Ectodermal cell (in vitro differentiated cells): ENCODE results near the gene TRIM44.
"Not testable (repeated sequence)": the region's sequence is repeated elsewhere in the genome, so short reads cannot be mapped to it uniquely, and the experiment has no call there.

Experiments
- H3K27ac ChIP-seq: 2 replicates; pipeline ENCODE4 v1.7.0; 2013; ENCODE audit warnings: mild to moderate bottlenecking, low read depth, low read length; ENCODE audit not compliant: insufficient read depth, poor library complexity, severe bottlenecking
- H3K27me3 ChIP-seq: 2 replicates; pipeline ENCODE4 v1.7.0; 2013; ENCODE audit warnings: mild to moderate bottlenecking, low read length; ENCODE audit not compliant: insufficient read depth, control insufficient read depth, poor library complexity, severe bottlenecking
- H3K36me3 ChIP-seq: one replicate; pipeline ENCODE4 v1.7.0; 2013; ENCODE audit warnings: low read length; ENCODE audit not compliant: control insufficient read depth, insufficient read depth
- H3K4me1 ChIP-seq: one replicate; pipeline ENCODE4 v1.7.0; 2013; ENCODE audit warnings: low read length; ENCODE audit not compliant: control insufficient read depth, insufficient read depth
- H3K4me3 ChIP-seq: 2 replicates; pipeline ENCODE4 v1.7.0; 2013; ENCODE audit warnings: low read depth, low read length, control low read depth; ENCODE audit not compliant: insufficient read depth
- H3K9me3 ChIP-seq: 2 replicates; pipeline ENCODE4 v1.7.0; 2013; ENCODE audit warnings: mild to moderate bottlenecking, low read length, moderate library complexity; ENCODE audit not compliant: control insufficient read depth
- WGBS, 2 experiments: methylation state at CpG; one replicate each; pipeline ENCODE4 v1.1.7; 2013; ENCODE audit warnings: missing lambda C conversion rate in 2 of 2; 5-methylcytosine and 5-hydroxymethylcytosine counted together

TRIM44 gene

DNA sequence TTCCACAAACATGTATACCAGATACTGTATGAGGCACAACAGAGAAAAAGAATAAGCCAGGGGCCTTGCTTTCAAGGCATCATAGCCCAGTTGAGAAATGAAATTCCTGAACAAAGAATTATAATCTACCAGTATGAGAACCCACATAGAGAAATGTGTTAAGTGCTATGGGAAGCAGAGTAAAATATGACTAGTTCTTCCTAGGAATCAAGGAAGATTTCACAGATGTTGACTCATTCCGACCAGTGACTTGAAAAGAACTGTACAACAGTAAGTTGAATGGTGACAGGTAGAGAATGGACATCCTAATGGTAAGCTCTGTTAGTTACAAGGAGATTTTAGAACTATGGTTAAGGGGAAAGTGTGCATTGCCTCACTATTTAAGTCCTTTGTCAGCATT, 102.6 kb downstream of the TRIM44 start:
- no peaks in the 10 kb centered on the region for H3K36me3 ChIP-seq
- 87 to 93% methylated on average over 1 of the region's 1 CpG for WGBS, 2 experiments
- no peak overlapping the region for H3K27ac ChIP-seq
- no peaks in the 10 kb centered on the region for H3K4me1 ChIP-seq
- no peak overlapping the region for H3K4me3 ChIP-seq
- H3K9me3 ChIP-seq = no peaks in the 10 kb centered on the region
- no peaks in the 10 kb centered on the region for H3K27me3 ChIP-seq

GRCh38 chr11:35766651-35767050, 104.1 kb downstream of the TRIM44 start:
- Histone ChIP-seq H3K4me3 (no peak overlapping the region), H3K27ac (no peak overlapping the region), H3K9me3 (no peaks in the 10 kb centered on the region), H3K36me3 (no peaks in the 10 kb centered on the region), H3K27me3 (no peaks in the 10 kb centered on the region), H3K4me1 (no peaks in the 10 kb centered on the region)
- WGBS, 2 experiments = 96 to 98% methylated on average over 4 of the region's 4 CpGs

DNA sequence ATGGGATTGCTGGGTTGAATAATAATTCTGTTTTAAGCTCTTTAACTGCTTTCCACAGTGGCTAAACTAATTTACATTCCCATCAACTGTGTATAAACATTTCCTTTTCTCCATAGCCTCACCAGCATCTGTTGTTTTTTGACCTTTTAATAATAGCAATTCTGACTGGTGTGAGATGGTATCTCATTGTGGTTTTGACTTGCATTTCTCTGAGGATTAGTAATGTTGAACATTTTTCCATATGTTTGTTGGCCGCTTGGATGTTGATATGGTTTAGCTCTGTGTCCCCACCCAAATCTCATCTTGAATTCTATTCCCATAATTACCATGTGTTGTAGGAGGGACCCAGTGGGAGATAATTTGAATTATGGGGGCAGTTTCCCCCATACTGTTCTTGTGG, 107.8 kb downstream of the TRIM44 start:
- not testable (repeated sequence) for H3K9me3 ChIP-seq, H3K27me3 ChIP-seq, H3K4me1 ChIP-seq, H3K4me3 ChIP-seq, H3K27ac ChIP-seq, H3K36me3 ChIP-seq
- 100% methylated on average over 1 of the region's 1 CpG; no CpG with 5 or more reads in 1 of the 2 experiments for WGBS, 2 experiments

DNA sequence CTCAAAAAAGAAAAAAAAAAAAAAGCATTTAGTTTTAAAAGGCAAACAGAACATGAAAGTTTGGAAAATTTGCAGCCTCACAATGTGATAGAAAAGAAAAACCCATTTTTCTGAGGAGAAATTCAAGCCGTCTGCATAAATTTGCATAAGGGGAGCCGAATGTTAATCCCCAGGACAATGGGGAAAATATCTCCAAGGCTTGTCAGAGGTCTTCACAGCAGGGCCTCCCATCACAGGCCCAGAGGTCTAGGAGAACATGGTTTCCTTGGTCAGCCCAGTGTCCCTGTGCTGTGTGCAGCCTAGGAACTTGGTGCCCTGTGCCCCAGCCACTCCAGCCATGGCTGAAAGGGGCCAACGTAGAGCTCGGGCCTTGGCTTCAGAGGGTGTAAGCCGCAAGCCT, 109.1 kb downstream of the TRIM44 start:
- Histone ChIP-seq H3K27me3 (no peaks in the 10 kb centered on the region), H3K36me3 (no peaks in the 10 kb centered on the region), H3K4me3 (no peak overlapping the region), H3K4me1 (no peaks in the 10 kb centered on the region), H3K27ac (no peak overlapping the region), H3K9me3 (no peaks in the 10 kb centered on the region)
- WGBS, 2 experiments = 90 to 93% methylated on average over 5 of the region's 5 CpGs

DNA sequence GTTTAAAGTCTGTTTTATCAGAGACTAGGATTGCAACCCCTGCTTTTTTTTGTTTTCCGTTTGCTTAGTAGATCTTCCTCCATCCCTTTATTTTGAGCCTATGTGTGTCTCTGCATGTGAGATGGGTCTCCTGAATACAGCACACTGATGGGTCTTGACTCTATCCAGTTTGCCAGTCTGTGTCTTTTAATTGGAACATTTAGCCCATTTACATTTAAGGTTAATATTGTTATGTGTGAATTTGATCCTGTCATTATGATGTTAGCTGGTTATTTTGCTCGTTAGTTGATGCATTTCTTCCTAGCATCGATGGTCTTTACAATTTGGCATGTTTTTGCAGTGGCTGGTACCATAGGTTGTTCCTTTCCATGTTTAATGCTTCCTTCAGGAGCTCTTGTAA, 114.7 kb downstream of the TRIM44 start:
- H3K4me3 ChIP-seq, H3K9me3 ChIP-seq, H3K27ac ChIP-seq, H3K27me3 ChIP-seq, H3K4me1 ChIP-seq, H3K36me3 ChIP-seq: not testable (repeated sequence)
- 98% methylated on average over 2 of the region's 3 CpGs for WGBS, 2 experiments

GRCh38 chr11:35778943-35779342, 116.4 kb downstream of the TRIM44 start:
- not testable (repeated sequence) for H3K27me3 ChIP-seq, H3K36me3 ChIP-seq, H3K4me3 ChIP-seq, H3K4me1 ChIP-seq, H3K9me3 ChIP-seq, H3K27ac ChIP-seq
- WGBS, 2 experiments = 90 to 92% methylated on average over 8 of the region's 8 CpGs

DNA sequence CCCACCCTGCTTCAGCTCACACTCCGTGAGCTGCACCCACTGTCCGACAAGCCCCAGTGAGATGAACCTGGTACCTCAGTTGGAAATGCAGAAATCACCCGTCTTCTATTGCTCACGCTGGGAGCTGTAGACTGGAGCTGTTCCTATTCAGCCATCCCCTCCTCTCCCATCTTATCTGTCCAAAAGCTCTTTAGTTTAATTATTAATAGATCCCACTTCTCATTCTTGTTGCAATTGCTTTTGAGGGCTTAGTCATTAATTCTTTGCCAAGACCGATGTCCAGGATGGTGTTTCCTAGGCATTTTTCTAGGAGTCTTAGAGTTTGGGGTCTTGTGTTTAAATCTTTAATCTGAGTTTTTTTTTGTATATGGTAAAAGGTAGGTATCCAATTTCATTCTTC, 116.8 kb downstream of the TRIM44 start:
- Histone ChIP-seq H3K36me3 (no peaks in the 10 kb centered on the region), H3K4me1 (no peaks in the 10 kb centered on the region), H3K27ac (no peak overlapping the region), H3K9me3 (no peaks in the 10 kb centered on the region), H3K27me3 (no peaks in the 10 kb centered on the region), H3K4me3 (no peak overlapping the region)
- WGBS, 2 experiments = 95 to 96% methylated on average over 5 of the region's 5 CpGs

GRCh38 chr11:35780951-35781860, 118.6 kb downstream of the TRIM44 start:
- Histone ChIP-seq H3K27me3 (no peaks in the 10 kb centered on the region), H3K36me3 (no peaks in the 10 kb centered on the region), H3K27ac (no peak overlapping the region), H3K4me3 (no peak overlapping the region), H3K9me3 (no peaks in the 10 kb centered on the region), H3K4me1 (peaks cover 3% of the 10 kb centered on the region)
- WGBS, 2 experiments = 85 to 88% methylated on average over 7 of the region's 7 CpGs

DNA sequence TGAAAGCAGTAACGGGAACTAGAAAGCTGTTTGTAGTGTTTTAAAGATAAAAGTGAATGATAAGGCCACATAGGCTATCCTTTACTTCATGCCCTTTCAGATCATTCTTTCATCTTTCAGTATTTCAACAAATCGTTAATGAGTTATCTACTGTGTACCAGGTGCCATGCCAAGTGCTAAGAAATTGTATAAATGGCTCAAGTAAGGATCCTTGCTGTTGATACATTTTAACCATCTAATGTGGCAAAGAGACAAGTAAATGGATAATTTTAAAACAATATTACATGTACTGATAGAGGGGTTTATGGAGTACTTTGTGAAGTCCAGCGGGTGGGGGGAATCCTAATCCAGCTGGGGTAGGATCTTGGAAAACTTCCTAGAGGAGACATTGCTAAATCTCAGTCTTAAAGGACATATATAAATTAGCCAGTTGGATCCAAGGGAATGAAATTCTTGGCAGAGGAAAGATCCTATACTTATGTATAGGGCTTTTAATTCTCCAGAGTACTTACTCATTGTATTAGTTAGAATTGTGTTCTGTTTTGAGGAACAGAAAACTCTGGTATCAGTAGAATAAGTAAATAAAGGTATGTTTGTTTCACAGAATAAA, 119.4 kb downstream of the TRIM44 start:
- no peaks in the 10 kb centered on the region for H3K36me3 ChIP-seq
- no peaks in the 10 kb centered on the region for H3K9me3 ChIP-seq
- no peak overlapping the region for H3K4me3 ChIP-seq
- no peak overlapping the region for H3K27ac ChIP-seq
- H3K27me3 ChIP-seq = no peaks in the 10 kb centered on the region
- WGBS, 2 experiments = 97 to 100% methylated on average over 2 to 3 of the region's 3 CpGs
- H3K4me1 ChIP-seq = peaks cover 7% of the 10 kb centered on the region

DNA sequence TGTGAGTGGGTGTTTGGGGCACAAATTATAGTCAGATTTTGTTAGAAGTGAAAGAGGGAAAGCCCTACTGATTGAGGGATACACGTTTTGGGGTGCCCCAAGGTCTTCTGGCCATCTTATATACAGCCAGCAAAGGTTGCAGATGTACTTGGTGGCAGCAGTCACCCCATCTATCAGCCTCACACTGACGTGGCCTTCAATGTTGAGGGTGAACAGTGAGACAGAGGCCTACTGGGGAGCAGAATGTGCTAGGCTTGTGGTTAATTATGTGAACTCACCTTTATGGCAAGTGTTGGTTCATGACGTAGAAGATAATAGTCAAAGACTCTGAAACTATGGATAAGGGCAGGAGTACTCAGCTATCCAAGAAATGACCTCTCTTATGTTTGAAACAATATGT, 121.2 kb downstream of the TRIM44 start:
- Histone ChIP-seq H3K27me3 (no peaks in the 10 kb centered on the region), H3K4me1 (peaks cover 21% of the 10 kb centered on the region), H3K9me3 (no peaks in the 10 kb centered on the region), H3K27ac (no peak overlapping the region), H3K36me3 (no peaks in the 10 kb centered on the region), H3K4me3 (no peak overlapping the region)
- 83 to 93% methylated on average over 3 of the region's 3 CpGs for whole genome bisulfite sequencing, 2 experiments
